Measurements from ENCODE around the gene AP2B1. TPM values are rescaled to one million over a fixed set of nuclear protein-coding genes. Genes with fewer than 3 reads are reported as not detected.
A peak's percentile ranks its signal among the peaks of the same experiment; 100 is the strongest.
"Not testable (repeated sequence)": the region's sequence is repeated elsewhere in the genome, so short reads cannot be mapped to it uniquely, and the experiment has no call there.

AP2B1 gene
- total and polyA plus RNA-seq, 5 donors, result 39.7 to 144 (median 132) TPM

- H3K27ac ChIP-seq (ENCODE audit: low read length), result no peak overlapping the region
- DNase-seq (peak in 1 of 3 donors; percentile 69), ATAC-seq (peak; percentile 2 to 16)
- no peaks in the 10 kb centered on the region for H3K27me3 ChIP-seq (ENCODE audit: control insufficient read depth, insufficient read depth)
- H3K4me3 ChIP-seq (ENCODE audit: low read length), result no peak overlapping the region
- WGBS, result 5% methylated on average over 35 of the region's 35 CpGs
- H3K9me3 ChIP-seq (ENCODE audit: control insufficient read depth, low read length), result no peaks in the 10 kb centered on the region
- peaks cover 1% of the 10 kb centered on the region for H3K4me1 ChIP-seq (ENCODE audit: control insufficient read depth, insufficient read depth, low read length)
- intact Hi-C loops (cut with DNase I), result loop anchor here (5.0 to 10.0 kb wide), 5 partner anchors 85 to 435 kb away; no protein-coding TSS in a partner anchor
Observed at GRCh38 chr17:35749560-35750412, 162.7 kb downstream of the AP2B1 start.

DNA sequence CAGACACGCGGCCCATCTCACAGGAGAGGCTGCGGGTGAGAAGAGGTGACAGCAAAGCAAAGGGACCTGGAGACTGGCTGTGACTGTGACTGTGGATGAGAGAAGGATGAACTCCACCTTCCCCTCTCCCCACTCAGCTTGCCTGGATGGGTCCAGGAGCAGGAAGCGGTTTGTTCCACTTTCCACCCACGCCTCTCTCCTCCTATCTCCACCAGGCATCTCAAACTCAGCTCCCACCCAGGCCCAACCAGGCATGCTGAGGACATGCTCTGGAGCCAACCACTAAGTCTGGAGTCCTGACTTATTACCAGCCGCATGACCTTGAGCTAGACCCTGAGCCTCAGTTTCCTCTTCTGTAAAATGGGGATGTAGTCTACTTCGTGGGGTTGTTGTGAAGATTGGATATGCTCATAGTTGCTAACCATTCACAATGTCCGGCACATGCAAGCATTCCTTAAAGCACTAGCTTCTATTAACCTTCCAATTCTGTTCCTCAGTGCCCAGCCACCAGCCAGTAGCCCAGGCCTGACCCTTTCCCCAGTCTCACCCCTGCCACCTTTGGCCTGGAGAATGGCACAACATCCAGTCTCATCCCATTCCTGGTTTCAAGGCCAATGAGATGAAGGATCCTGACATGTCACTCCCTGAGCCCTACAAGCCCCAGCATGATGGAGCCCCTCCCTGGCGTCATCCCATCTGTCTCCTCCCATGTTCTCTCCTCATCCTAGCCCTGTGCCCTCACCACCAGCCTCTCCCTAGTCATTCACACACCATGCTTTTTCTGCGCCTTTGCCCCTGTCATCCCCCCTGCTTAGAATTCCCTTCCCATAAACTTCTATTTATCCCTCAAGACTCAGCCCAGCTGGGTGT is 163.6 kb downstream of the AP2B1 start:
- H3K4me3 ChIP-seq (ENCODE audit: low read length), result no peak overlapping the region
- DNase-seq (no peak), ATAC-seq (peak in 1 of 2 donors; percentile 3)
- H3K9me3 ChIP-seq (ENCODE audit: control insufficient read depth, low read length), result no peaks in the 10 kb centered on the region
- H3K27ac ChIP-seq (ENCODE audit: low read length), result no peak overlapping the region
- H3K27me3 ChIP-seq (ENCODE audit: control insufficient read depth, insufficient read depth), result no peaks in the 10 kb centered on the region
- WGBS, result 74% methylated on average over 10 of the region's 10 CpGs
- H3K4me1 ChIP-seq (ENCODE audit: control insufficient read depth, insufficient read depth, low read length), result peaks cover 1% of the 10 kb centered on the region
- intact Hi-C loops (cut with DNase I), result no loop called here

GRCh38 chr17:35751541-35751940 is 164.4 kb downstream of the AP2B1 start:
- H3K4me1 ChIP-seq (ENCODE audit: control insufficient read depth, insufficient read depth, low read length); H3K9me3 ChIP-seq (ENCODE audit: control insufficient read depth, low read length); H3K4me3 ChIP-seq (ENCODE audit: low read length); DNase-seq; H3K27ac ChIP-seq (ENCODE audit: low read length); H3K27me3 ChIP-seq (ENCODE audit: control insufficient read depth, insufficient read depth); intact Hi-C loops (cut with DNase I): not testable (repeated sequence)
- ATAC-seq, result peak in 1 of 2 donors; percentile 43
- 62% methylated on average over 4 of the region's 4 CpGs for WGBS

GRCh38 chr17:35752471-35752870 is 165.3 kb downstream of the AP2B1 start:
- intact Hi-C loops (cut with DNase I), result no loop called here
- DNase-seq (no peak), ATAC-seq (no peak)
- Histone ChIP-seq H3K9me3 (ENCODE audit: control insufficient read depth, low read length) (no peaks in the 10 kb centered on the region), H3K27ac (ENCODE audit: low read length) (no peak overlapping the region), H3K4me1 (ENCODE audit: control insufficient read depth, insufficient read depth, low read length) (peaks cover 1% of the 10 kb centered on the region), H3K27me3 (ENCODE audit: control insufficient read depth, insufficient read depth) (no peaks in the 10 kb centered on the region), H3K4me3 (ENCODE audit: low read length) (no peak overlapping the region)
- 52% methylated on average over 16 of the region's 16 CpGs for WGBS

DNA sequence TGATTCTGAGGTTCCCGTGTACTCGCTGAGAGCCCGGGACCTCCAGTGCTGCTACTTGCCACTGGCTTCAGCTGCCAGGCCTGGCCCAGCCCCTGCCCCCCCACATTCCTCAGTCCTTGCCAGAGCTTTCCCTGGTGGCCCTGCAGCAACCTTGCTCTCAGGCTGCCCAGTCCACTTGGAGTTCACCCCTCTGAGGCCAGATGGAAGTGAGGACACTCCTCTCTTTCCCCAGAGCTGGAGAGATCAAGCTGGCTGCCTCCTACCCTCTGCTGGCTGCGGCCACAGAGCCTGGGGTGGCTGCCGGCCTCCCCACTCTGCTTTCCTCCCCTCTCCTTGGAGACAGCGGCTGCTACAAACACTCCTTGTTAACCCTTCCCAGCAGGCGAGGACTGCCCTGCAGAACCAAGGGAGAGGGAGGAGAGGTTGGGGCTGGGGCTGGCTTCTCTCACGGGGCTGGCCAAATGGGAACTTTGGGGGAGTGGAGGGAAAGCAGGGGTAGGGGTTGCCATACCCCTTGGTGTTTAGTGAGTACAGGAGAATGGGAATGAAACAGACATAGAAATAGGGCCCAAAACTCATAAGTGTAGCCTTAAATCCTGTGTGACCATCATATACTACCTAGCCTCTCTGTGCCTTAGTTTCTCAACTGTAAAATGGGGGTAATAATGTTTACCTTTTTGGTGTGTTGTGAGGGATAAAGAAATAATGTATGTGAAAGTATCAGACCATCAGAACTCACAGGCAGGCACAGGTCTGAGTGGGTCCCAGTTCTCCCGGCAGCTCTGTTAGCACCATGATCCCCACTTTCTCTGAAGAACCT is 166.0 kb downstream of the AP2B1 start, which contains the start of gene GAS2L2:
Gene GAS2L2 (minus strand): TSS at position 295 of the 820 bp plus-strand sequence. CDS start 389 bp downstream, outside the sequence.
- ATAC-seq (peak in 1 of 2 donors; percentile 30), DNase-seq (peak in 2 of 3 donors; percentile 64)
- Histone ChIP-seq H3K27ac (ENCODE audit: low read length) (no peak within 1 kb of the TSS), H3K4me3 (ENCODE audit: low read length) (no peak within 1 kb of the TSS), H3K9me3 (ENCODE audit: control insufficient read depth, low read length) (no peaks in the 10 kb centered on the region), H3K27me3 (ENCODE audit: control insufficient read depth, insufficient read depth) (no peaks in the 10 kb centered on the region), H3K4me1 (ENCODE audit: control insufficient read depth, insufficient read depth, low read length) (peaks cover 1% of the 10 kb centered on the region)
- WGBS, result 37% methylated on average over 9 of the region's 9 CpGs
- intact Hi-C loops (cut with DNase I), result no loop called here

- no peak for DNase-seq
- no peak for ATAC-seq
- no peak overlapping the region for H3K27ac ChIP-seq (ENCODE audit: low read length)
- H3K4me1 ChIP-seq (ENCODE audit: control insufficient read depth, insufficient read depth, low read length), result no peaks in the 10 kb centered on the region
- H3K27me3 ChIP-seq (ENCODE audit: control insufficient read depth, insufficient read depth), result no peaks in the 10 kb centered on the region
- no peaks in the 10 kb centered on the region for H3K9me3 ChIP-seq (ENCODE audit: control insufficient read depth, low read length)
- no peak overlapping the region for H3K4me3 ChIP-seq (ENCODE audit: low read length)
- intact Hi-C loops (cut with DNase I), result no loop called here
Observed at GRCh38 chr17:35757243-35757642, 170.1 kb downstream of the AP2B1 start.

DNA sequence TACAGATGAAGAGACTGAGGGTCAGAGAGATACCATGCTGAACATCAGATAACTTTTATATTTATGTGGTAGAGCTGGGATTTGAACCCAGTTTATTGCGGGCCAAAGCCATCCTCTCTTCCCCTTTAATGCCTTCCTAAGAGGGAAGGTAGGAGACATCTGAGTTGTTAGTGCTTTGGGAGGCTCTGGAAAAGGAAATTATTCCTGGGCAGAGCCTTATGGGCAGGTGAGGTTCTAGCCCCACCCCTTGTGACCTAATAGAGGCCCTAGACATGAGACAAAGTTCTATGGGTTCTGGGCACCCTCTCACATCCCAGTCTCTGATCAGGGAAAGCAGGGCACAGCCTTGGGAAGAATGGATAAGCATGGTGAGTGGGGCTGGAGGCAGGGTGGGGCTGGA is 173.5 kb downstream of the AP2B1 start, which contains the start of gene C17orf50:
Gene C17orf50 (plus strand): TSS at position 301 of the 400 bp plus-strand sequence. CDS start 55 bp downstream, at position 356.
- intact Hi-C loops (cut with DNase I), result no loop called here
- H3K27ac ChIP-seq (ENCODE audit: low read length), result no peak within 1 kb of the TSS
- ATAC-seq (no peak), DNase-seq (no peak)
- H3K9me3 ChIP-seq (ENCODE audit: control insufficient read depth, low read length), result no peaks in the 10 kb centered on the region
- H3K4me1 ChIP-seq (ENCODE audit: control insufficient read depth, insufficient read depth, low read length), result peaks cover 2% of the 10 kb centered on the region
- H3K27me3 ChIP-seq (ENCODE audit: control insufficient read depth, insufficient read depth), result no peaks in the 10 kb centered on the region
- no peak within 1 kb of the TSS for H3K4me3 ChIP-seq (ENCODE audit: low read length)
- WGBS, result 55% methylated on average over 1 of the region's 1 CpG

GRCh38 chr17:35761601-35762000 is 174.5 kb downstream of the AP2B1 start:
- Histone ChIP-seq H3K4me3 (ENCODE audit: low read length) (no peak overlapping the region), H3K27me3 (ENCODE audit: control insufficient read depth, insufficient read depth) (no peaks in the 10 kb centered on the region), H3K9me3 (ENCODE audit: control insufficient read depth, low read length) (no peaks in the 10 kb centered on the region), H3K4me1 (ENCODE audit: control insufficient read depth, insufficient read depth, low read length) (peaks cover 2% of the 10 kb centered on the region), H3K27ac (ENCODE audit: low read length) (no peak overlapping the region)
- intact Hi-C loops (cut with DNase I), result no loop called here
- 85% methylated on average over 5 of the region's 5 CpGs for WGBS
- ATAC-seq (no peak), DNase-seq (no peak)

DNA sequence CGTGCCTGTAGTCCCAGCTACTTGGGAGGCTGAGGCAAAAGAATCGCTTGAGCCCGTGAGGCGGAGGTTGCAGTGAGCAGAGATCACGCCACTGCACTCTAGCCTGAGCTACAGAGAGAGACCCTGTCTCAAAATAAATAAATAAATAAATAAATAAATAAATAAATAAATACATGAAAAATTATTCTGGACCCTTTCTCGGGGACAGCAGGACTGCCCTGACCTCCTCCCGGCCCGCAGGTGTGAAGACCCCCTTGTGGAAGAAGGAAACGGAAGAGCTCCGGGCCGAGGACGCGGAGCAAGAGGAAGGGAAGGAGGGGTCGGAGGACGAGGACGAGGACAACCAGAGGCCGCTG is 176.6 kb downstream of the AP2B1 start:
- WGBS, result 35% methylated on average over 16 of the region's 17 CpGs
- Histone ChIP-seq H3K4me1 (ENCODE audit: control insufficient read depth, insufficient read depth, low read length) (peaks cover 2% of the 10 kb centered on the region), H3K27ac (ENCODE audit: low read length) (no peak overlapping the region), H3K27me3 (ENCODE audit: control insufficient read depth, insufficient read depth) (no peaks in the 10 kb centered on the region), H3K9me3 (ENCODE audit: control insufficient read depth, low read length) (no peaks in the 10 kb centered on the region), H3K4me3 (ENCODE audit: low read length) (no peak overlapping the region)
- DNase-seq (no peak), ATAC-seq (no peak)
- intact Hi-C loops (cut with DNase I), result loop anchor here in 2 of 4 donors (2.0 kb wide), 1 partner anchor 41 kb away; no protein-coding TSS in a partner anchor

Measured in right cardiac atrium (tissue), 5 donors.